GM19193 (cell line): ENCODE data around the gene HOXA5.

Experiments
- POLR2A ChIP-seq: IDR thresholded peaks from 4 replicates; pipeline ENCODE4 v1.6.1; 2011; ENCODE audit not compliant: insufficient read depth, insufficient read length; ENCODE audit errors: extremely low read depth

The HOXA5 gene

DNA sequence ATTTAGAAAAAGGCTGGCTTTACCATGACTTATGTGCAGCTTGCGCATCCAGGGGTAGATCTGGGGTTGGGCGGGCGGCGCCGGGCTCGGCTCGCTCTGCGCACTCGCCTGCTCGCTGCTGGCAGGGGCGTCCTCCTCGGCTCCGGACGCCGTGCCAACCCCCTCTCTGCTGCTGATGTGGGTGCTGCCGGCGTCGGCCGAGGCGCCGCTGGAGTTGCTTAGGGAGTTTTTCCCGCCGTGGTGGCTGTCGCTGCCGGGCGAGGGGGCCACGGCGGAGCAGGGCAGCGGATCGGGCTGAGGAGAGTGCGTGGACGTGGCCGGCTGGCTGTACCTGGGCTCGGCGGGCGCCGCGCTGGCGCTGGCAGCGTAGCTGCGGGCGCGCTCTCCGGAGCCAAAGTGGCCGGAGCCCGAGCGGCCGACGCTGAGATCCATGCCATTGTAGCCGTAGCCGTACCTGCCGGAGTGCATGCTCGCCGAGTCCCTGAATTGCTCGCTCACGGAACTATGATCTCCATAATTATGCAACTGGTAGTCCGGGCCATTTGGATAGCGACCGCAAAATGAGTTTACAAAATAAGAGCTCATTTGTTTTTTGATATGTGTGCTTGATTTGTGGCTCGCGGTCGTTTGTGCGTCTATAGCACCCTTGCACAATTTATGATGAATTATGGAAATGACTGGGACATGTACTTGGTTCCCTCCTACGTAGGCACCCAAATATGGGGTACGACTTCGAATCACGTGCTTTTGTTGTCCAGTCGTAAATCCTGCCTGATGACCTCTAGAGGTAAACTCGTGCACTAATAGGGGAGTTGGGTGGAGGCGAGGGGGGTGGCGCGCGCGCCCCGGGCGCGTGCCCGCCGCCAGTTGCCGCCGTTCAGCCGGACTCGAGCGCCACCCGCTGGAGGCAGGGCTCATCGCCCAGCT, at the start of gene HOXA5:
Gene HOXA5 (minus strand): TSS at position 659 of the 927 bp plus-strand sequence. CDS start 74 bp downstream, at position 585.
- no peak for TF ChIP-seq POLR2A

DNA sequence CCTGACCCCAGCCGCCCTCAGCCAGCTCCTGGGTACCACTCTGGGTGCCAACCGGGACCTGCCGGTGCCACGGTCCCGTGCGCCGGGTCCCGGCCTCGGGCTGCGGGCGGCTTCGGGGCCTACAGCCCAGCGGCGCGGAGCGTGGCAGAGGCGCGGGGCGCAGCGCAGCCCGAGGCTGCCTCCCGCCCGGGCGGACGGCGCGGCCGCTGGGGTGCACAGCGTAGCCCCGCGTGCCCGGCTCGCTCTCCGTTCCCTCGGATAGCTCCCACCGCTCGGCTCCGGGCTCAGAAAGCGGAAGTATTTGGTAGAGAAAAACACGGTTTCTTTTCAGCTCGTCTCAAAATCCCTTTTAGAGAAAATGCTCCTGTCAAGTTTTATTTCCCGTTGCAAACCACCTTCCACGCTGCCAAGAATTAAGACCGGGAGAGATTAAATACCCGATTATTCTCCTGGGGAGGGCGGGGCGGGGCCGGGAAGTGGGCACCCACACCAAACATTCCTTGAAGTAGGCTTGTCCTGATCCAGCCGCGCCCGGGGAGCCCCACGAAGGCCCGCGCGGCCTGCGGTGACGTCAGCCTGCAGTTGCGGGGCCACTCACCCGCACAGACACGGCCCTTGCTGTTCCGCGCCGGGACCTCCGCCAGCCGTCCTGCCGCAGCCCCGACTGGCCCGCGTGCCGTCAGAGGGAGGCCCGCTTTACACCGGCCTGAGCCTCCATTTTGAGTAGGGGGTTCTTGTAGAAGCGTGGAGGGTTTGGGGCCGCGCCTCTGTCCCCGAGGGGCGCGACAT, 49.3 kb upstream of the HOXA5 start:
- no peak for TF ChIP-seq POLR2A

DNA sequence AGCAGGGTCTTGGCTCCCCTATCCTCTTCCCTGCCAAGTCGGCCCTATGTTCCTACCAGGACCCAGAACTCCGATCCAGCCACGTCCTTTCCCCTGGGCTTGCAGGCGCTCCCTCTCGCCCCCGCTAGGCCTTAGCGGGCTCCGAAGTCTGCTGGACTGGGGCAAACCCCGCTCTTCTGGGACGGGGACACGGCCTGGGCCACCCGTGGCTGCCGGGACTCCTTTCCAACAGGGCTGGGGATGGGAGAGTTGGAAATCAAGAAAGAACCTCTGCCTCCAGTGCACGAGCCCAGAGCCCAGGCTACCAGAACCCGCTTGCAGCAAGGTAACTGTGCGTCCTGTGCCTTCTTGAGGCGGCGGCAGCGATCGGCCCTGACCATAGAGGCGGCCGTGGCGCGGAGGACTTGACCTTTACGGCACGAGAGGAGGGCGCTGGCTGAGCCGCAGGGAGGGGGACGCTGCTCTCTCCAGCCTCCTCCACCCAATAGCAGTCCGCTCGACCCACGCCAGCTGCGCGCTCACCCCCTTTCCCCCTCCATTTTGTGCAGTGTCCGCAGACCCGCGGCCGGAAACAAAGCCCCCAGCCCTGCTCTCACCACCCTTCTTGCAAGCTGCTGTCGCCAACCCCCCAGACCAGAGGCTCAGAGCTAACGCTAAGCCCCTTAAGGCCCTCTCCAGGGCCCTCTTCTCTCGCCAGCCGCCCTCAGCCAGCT, 48.5 kb upstream of the HOXA5 start:
- TF ChIP-seq POLR2A = no peak

DNA sequence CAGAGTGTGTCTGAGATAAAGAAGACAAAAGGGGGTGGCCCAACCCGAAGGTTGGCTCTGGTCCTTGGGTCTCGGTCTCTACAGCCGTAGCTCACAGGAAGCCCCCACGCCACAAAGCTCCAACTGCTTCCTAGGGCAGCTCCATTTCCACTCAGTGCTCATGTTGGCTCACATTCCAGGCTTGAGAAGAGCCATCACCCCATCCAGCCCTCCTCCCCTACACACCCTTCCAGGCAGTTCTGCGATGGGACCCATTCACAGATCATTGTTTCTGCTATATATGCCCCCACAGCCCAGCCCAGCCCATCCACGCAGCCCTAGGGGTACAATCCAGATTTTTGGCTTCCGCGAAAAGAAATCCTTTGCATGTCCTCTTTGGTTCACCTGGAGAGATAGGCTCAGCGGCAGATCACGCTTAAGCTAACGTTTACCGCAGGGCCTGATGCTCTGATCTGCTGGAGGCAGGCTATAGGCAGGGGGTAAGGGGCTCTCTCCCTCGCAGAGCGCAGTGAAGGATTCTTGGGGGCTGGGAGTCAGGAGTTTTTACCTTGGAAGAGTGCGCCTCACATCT, 47.8 kb upstream of the HOXA5 start:
- TF ChIP-seq POLR2A = no peak

DNA sequence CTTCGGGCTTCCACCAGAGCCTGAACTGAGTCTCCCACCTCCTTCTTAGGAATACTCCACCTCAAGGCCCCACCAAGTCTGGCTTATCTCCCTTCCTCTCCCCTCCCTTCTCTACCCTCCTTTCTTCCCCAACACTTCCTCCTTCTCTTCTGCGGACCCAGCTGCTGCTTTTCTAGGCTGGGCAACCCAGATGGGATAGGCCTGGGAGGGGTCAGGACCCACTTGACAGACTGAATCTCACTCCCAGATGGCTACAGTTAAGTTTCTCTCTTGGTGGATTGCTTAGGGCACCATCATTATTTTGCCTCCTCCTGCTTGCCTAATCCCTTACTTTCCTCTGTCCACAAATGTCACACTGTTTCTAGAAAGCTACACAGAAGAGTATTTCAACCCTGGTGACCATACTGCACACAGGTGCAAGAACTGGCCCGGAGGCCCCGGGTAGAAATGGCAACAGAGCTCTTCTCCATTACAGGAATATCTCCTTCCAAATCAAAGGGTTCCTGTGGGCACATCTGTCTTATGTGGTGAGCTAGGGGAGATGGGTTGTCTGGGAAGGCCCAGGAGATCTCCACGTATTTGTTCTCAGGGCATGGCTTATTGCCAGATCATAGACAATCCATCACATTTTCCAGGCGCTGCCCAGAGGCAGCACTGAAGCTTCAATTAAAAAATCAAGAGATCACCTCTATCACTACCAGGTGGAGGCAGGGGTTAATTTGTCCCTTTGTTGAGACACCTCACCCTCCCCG, 46.7 kb upstream of the HOXA5 start:
- no peak for TF ChIP-seq POLR2A

DNA sequence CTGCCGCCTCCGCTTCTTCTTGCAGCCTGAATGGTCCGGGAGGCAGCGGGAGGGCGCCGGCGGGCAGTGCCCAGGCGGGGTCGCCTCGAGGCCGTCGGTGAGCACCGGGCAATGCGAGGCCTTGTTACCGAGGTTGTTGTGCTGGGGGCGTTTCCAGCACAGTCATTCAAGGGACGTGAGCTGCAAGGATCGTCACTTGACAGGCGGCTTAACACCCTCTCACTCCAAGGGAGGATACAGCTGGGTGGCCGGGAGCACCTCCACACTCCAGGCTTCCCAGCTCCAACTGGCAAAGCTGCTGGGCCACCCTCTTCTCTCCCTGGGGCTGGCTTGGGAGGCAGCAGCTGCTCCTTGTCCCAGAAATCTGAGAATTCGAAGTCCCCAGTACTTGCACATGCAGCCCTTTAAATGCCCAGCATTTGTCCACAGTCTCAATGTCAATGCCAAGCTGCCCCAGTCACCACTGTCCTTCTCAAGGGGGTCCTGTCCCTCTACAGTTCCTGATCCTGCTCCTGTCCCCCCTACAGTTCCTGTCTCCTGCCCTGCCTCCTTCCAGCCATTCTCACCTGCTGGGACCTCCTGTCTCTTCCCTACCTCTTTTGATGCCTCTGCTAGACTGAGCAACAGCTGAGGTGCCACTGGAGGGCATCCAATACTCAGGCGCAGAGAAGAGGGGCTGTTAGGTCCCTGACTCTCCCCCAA, 46.0 kb upstream of the HOXA5 start:
- no peak for TF ChIP-seq POLR2A

DNA sequence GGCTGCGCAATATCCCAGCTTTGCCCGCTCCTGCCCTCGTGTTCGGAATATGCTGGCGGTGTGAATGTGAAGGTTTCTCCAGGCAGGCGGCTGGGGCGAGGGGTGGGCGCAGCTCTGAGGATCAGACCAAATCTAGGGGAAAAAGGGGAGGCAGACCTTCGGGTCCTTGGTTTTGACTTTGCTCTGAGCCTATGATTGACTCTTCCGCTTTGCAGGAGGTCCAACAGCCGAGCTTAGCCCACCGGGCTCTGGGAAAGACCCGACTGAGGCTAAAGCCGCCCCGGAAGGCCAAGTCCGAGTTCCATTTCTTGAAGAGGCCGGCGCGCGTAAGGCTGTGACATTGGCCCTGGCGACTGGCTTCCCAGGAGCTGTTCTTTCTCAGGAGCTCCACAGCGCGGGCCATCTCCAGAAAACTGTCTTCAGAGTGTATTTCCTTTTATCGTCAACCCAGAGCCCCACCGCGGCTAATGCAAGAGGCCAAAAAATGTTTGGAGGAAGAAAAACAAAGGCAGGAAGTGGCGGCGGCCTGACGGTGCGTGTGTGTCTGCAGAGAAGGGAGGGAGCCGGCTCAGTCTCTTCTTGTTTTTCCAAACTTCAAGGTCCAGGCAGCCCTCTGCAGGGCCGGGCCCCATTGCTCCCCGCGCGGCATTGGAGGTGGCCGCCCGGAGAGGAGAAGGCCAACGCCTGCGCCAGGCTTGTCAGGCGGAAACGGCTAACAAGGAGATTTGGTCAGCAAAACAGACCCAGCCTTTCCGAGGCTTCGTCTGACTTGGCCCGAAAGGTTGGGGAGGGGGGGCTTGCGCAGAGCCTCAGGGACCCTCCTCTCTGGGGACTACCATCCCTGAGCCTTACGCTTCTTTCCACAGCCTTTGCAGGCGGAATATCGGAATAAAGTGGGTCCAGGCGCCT, 45.2 kb upstream of the HOXA5 start:
- TF ChIP-seq POLR2A = no peak

DNA sequence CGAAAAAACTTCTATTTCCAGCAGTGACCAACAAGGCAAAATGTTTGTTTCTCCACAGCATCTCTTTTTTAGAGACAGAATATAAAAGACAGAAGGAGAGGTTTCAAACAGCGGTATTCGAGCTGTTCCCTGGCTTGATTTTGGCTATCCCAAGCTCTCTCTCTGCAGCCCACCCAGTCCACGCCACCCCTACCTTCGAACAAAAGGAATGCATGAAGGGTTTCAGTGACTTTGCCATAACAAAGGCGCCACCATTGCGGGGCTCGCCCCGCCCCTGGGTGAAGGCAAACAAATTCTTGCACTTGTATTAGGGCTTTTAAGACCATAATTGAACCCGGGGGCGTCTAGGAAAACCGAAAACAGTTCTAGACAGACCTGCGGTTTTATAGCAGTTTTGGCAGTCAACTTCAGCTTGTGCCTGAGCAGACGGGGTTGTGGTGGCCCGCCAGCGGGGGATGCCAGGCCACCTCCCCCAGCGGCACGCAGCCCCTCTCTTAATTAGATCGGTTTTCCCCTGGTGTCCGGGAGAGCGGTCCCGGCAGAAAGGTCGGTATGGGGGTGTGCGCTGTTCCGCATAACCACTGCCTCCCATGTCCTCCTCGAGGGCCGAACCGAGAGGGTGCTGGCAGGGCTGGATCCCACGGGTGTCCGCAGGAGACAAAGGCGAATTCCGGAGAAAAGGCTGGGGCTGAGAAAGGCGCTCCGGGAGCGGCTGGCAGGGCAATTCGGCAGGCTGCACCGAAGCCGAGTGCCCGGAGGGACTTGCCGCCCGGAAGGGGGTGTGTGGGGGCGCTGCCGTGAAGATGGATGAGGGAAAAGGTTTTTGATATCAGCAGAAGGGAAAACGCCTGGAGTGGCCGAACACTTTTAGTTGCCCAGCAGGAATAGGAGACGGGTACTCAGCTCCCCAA, 44.2 kb upstream of the HOXA5 start:
- TF ChIP-seq POLR2A = no peak

DNA sequence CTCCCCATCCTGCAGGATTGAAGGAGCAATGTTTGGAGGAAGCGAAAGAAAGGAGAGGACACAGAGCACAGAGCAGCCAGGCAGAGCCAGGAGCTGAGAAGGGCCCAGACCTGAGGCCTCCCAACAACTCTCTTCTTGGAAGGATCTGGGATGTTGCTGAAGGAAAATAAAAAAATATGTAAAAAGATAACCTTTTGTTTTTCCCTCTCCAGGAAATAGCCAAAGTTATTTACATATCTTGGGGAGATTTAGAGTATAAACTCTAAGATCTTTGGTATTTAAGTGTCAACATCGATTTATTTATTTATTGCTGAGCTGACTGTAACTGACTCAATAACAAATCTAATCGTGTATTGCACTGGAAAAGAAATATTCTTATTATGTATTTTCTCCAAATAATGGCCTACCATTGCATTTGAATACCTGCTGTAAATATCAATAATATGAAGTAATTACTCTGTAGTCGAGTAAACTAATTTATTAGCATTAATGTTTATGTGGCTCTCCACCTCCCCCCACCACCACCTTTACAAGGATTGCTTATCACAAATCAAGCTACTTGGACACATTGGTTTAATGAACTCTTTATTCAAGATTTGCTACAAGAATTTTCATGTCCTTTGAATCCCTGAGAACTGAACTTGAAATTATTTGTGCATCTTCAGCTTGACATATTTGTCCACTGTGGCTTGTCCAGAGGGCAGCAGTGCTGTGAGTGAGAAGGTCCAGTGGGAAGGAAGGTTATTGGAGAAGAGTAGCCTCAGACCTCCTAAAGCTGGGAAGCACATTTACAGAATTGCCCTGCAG, 43.4 kb upstream of the HOXA5 start:
- TF ChIP-seq POLR2A = no peak

DNA sequence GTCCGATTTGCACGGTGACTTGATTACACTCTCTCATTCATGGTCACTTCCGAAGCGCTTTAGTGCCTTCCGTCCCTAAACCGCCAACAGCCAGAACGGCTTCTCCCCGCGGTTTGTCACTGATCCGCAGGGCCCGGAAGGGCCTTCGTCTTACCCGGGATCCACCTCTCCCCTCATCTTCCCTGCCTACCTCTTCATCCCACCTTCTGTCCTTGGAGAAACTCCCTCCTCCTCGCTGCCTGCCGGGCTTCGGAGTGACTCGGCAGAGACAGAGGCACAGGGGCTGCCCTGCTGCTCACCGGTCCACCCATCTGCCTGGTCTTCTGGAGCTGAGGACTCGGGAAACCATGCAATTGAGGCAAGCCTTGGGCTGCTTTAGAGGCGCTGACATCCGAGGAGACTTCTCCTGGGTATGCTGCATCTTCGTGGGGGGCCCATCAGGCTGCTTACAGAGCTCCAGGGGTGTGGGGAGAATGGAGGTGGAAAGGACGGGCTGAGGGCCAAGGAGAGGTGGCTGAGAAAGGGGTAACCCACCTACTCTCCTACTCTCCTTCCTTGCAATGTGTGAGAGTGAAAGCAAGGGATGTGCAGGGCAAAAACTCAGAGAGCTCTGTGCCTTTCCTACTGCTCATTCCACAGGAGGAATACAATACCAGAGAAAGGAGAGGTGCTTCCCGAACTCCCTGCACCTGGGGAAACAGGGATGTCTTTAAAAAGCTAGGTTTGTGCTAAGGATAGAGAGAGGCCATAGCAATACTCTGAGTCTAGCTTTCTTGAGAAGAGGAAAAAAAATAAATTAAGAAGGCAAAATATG, 42.6 kb upstream of the HOXA5 start:
- no peak for TF ChIP-seq POLR2A
